ENCODE results near the gene GSTM1.
"Not testable (repeated sequence)": the region's sequence is repeated elsewhere in the genome, so short reads cannot be mapped to it uniquely, and the experiment has no call there.

The GSTM1 gene

GRCh38 chr1:109704173-109704572, 16.6 kb downstream of the GSTM1 start:
- no peak for DNase-seq

- no peak for DNase-seq
These were observed 17.8 kb downstream of the GSTM1 start for GRCh38 chr1:109705411-109705810.

GRCh38 chr1:109708949-109709348, 21.3 kb downstream of the GSTM1 start:
- DNase-seq, result not testable (repeated sequence)

- not testable (repeated sequence) for DNase-seq
These were observed 22.2 kb downstream of the GSTM1 start for GRCh38 chr1:109709822-109710221.

- DNase-seq, result not testable (repeated sequence)
These were observed 24.1 kb downstream of the GSTM1 start, which contains the start of gene GSTM5 for GRCh38 chr1:109711593-109712320. Gene GSTM5, plus strand, starts transcription at chr1:109712251. Its CDS starts 62 bp downstream, at chr1:109712313.

- no peak for DNase-seq
These were observed 24.8 kb downstream of the GSTM1 start for GRCh38 chr1:109712321-109712864.

- DNase-seq, result no peak
These were observed 26.0 kb downstream of the GSTM1 start for GRCh38 chr1:109713636-109714035.

GRCh38 chr1:109714661-109715372, 27.2 kb downstream of the GSTM1 start:
- no peak for DNase-seq

GRCh38 chr1:109716121-109716520, 28.5 kb downstream of the GSTM1 start:
- no peak for DNase-seq

- no peak for DNase-seq
These were observed 29.0 kb downstream of the GSTM1 start for GRCh38 chr1:109716570-109717090.

- DNase-seq, result no peak
These were observed 30.1 kb downstream of the GSTM1 start for GRCh38 chr1:109717729-109718128.

- DNase-seq, result no peak
These were observed 30.9 kb downstream of the GSTM1 start for GRCh38 chr1:109718495-109718894.

- DNase-seq, result no peak
These were observed 31.8 kb downstream of the GSTM1 start for GRCh38 chr1:109719337-109719837.

GRCh38 chr1:109721042-109721441, 33.4 kb downstream of the GSTM1 start:
- no peak for DNase-seq

- no peak for DNase-seq
These were observed 34.4 kb downstream of the GSTM1 start for GRCh38 chr1:109721971-109722370.

- DNase-seq, result no peak
These were observed 35.5 kb downstream of the GSTM1 start for GRCh38 chr1:109722908-109723691.

GRCh38 chr1:109724933-109725332, 37.3 kb downstream of the GSTM1 start:
- DNase-seq, result no peak

GRCh38 chr1:109725510-109725909, 37.9 kb downstream of the GSTM1 start:
- no peak for DNase-seq

- no peak for DNase-seq
These were observed 38.4 kb downstream of the GSTM1 start for GRCh38 chr1:109726007-109726406.

- no peak for DNase-seq
These were observed 39.2 kb downstream of the GSTM1 start for GRCh38 chr1:109726728-109727373.

- no peak for DNase-seq
These were observed 41.3 kb downstream of the GSTM1 start for GRCh38 chr1:109728870-109729269.

- DNase-seq, result no peak
These were observed 43.0 kb downstream of the GSTM1 start for GRCh38 chr1:109730666-109731065.

All from GOT3 (cell line).